GM23338 (cell line): Measurements from ENCODE around the gene CDK5R2. TPM values are rescaled to one million over a fixed set of nuclear protein-coding genes. Genes with fewer than 3 reads are reported as not detected.
A peak's percentile ranks its signal among the peaks of the same experiment; 100 is the strongest.

ENCODE experiments used
- ATAC-seq: fragments of 200-7000 bp; cut with Tn5 transposase; 3 replicates; pipeline ENCODE4 v1.9.1; 2020
- DNase-seq: peaks from one replicate; pipeline ENCODE4 v3.0.0-alpha.2; 2015; ENCODE audit warnings: low spot score
- H2AFZ ChIP-seq: fragments of 200-600 bp; sonication (generic); 2 replicates; pipeline ENCODE4 v1.8.0; 2016; ENCODE audit warnings: antibody characterized with exemption, mild to moderate bottlenecking, moderate library complexity
- H3F3A ChIP-seq: fragments of 200-600 bp; sonication (generic); replicated peaks from 2 replicates; pipeline ENCODE4 v1.8.0; 2017; ENCODE audit warnings: antibody characterized with exemption, mixed run types, low read depth
- H3K27ac ChIP-seq: fragments of 200-600 bp; sonication (generic); 2 replicates; pipeline ENCODE4 v1.6.1; 2016; ENCODE audit warnings: low read depth
- H3K27me3 ChIP-seq: fragments of 200-600 bp; sonication (generic); 2 replicates; pipeline ENCODE4 v1.8.0; 2016; ENCODE audit warnings: mild to moderate bottlenecking, mixed run types, moderate library complexity; ENCODE audit not compliant: insufficient read depth
- H3K36me3 ChIP-seq: fragments of 200-600 bp; sonication (generic); 2 replicates; pipeline ENCODE4 v1.8.0; 2016; ENCODE audit warnings: mild to moderate bottlenecking; ENCODE audit not compliant: insufficient read depth
- H3K4me1 ChIP-seq: fragments of 200-600 bp; sonication (generic); 2 replicates; pipeline ENCODE4 v1.8.0; 2016; ENCODE audit warnings: mild to moderate bottlenecking, moderate library complexity; ENCODE audit not compliant: insufficient read depth
- H3K4me2 ChIP-seq: fragments of 200-600 bp; sonication (generic); 2 replicates; pipeline ENCODE4 v1.7.1; 2017; ENCODE audit warnings: mixed run types
- H3K4me3 ChIP-seq: fragments of 200-600 bp; sonication (generic); 2 replicates; pipeline ENCODE4 v1.6.1; 2016; ENCODE audit warnings: mixed run types
- H3K79me2 ChIP-seq: fragments of 200-600 bp; sonication (generic); replicated peaks from 2 replicates; pipeline ENCODE4 v1.8.0; 2017; ENCODE audit warnings: mild to moderate bottlenecking; ENCODE audit not compliant: insufficient read depth
- H3K9me2 ChIP-seq: fragments of 200-600 bp; sonication (generic); 2 replicates; pipeline ENCODE4 v1.8.0; 2017; ENCODE audit not compliant: insufficient read depth
- H4K20me1 ChIP-seq: fragments of 200-600 bp; sonication (generic); replicated peaks from 2 replicates; pipeline ENCODE4 v1.8.0; 2017; ENCODE audit warnings: mild to moderate bottlenecking; ENCODE audit not compliant: insufficient read depth
- H3K27ac Mint-ChIP-seq: 2 replicates; pipeline ENCODE4 v1.8.0; 2020; ENCODE audit warnings: inconsistent platforms, mild to moderate bottlenecking, moderate library complexity, mixed read lengths
- H3K27me3 Mint-ChIP-seq: 3 replicates; pipeline ENCODE4 v1.8.0; 2022; ENCODE audit warnings: low read depth, mild to moderate bottlenecking, moderate library complexity, mixed read lengths, inconsistent platforms; ENCODE audit not compliant: insufficient read depth, poor library complexity
- H3K36me3 Mint-ChIP-seq: 3 replicates; pipeline ENCODE4 v1.8.0; 2021; ENCODE audit warnings: low read depth, mild to moderate bottlenecking, inconsistent platforms, moderate library complexity, mixed read lengths
- H3K4me1 Mint-ChIP-seq: 3 replicates; pipeline ENCODE4 v1.8.0; 2020; ENCODE audit warnings: mild to moderate bottlenecking, inconsistent platforms, mixed read lengths
- H3K4me3 Mint-ChIP-seq: 3 replicates; pipeline ENCODE4 v1.8.0; 2021; ENCODE audit warnings: moderate library complexity, mild to moderate bottlenecking, inconsistent platforms, mixed read lengths
- H3K9me3 Mint-ChIP-seq: 3 replicates; pipeline ENCODE4 v1.8.0; 2020; ENCODE audit warnings: moderate library complexity, mild to moderate bottlenecking, inconsistent platforms, mixed read lengths
- POLR2AphosphoS5 ChIP-seq: IDR thresholded peaks from 2 replicates; pipeline ENCODE4 v1.6.1; 2016; ENCODE audit warnings: antibody characterized with exemption, low read depth
- ZNF114 ChIP-seq: fragments of 250-450 bp; sonication (Bioruptor Pico); IDR thresholded peaks from 2 replicates; pipeline ENCODE4 v1.5.0; 2020; ENCODE audit warnings: mild to moderate bottlenecking, moderate library complexity
- ZNF331 ChIP-seq: fragments of 250-450 bp; sonication (Bioruptor Pico); IDR thresholded peaks from 2 replicates; pipeline ENCODE4 v1.5.0; 2020; ENCODE audit warnings: low read depth, mild to moderate bottlenecking, moderate library complexity
- polyA plus RNA-seq: library from polyadenylated mRNA; unstranded; fragments of >200 nt; fragmentation: Nextera tagmentation; extraction: Ambion mirVana; gene quantifications from 2 replicates; pipeline ENCODE4 v1.2.1, GENCODE V29; 2016
- total RNA-seq: library from RNA; depleted of rRNA; stranded (reverse); fragments of >200 nt; shearing (Covaris generic); gene quantifications from 2 replicates; pipeline ENCODE4 v1.2.3, GENCODE V29; 2014
- TF ChIP-seq, protein P1 (sequence below): fragments of 250-450 bp; sonication (Bioruptor Pico); IDR thresholded peaks from 2 replicates; pipeline ENCODE4 v1.5.0; 2020; ENCODE audit warnings: mild to moderate bottlenecking, moderate library complexity
- TF ChIP-seq, protein P2 (sequence below), 2 experiments: fragments of 200-600 bp in 1 of 2; sonication (generic) in 1 of 2; conservative IDR thresholded peaks; 2 replicates each; pipeline versions ENCODE4 v1.5.1 to v1.6.1; 2016 to 2017; ENCODE audit warnings: antibody characterized with exemption in 2 of 2, low read depth in 2 of 2, mild to moderate bottlenecking in 2 of 2, moderate library complexity in 1 of 2

The CDK5R2 gene
- total and polyA plus RNA-seq, 2 experiments from 2014 or later: 0.56 TPM; not detected in 1

DNA sequence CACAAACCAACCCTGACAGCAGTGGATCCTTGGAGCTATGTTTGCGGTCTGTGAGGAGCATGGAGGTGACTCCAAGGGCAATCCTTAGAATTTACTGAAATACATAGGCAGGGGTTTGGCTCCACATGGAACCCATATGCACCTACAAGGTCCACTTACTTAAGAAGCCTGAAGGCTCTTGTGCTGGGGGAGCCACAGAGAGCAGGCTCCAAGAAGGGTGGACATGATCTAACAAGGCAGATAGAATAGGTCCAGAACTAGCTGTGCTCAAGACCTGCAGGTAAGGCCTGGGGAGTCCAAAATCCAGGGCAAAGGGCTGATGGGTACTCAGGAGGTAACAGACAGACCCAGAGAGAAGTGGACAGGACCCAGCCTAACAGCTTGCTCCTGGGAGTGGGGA is 1.2 kb upstream of the CDK5R2 start:
- Histone ChIP-seq H3K79me2 (no peaks in the 10 kb centered on the region), H3K4me2 (peak overlapping the region; percentile 95; the same call in 1 of the 2 replicates), H3K36me3 (no peaks in the 10 kb centered on the region), H2AFZ (no peak overlapping the region), H3F3A (peaks cover 8% of the 10 kb centered on the region), H3K27ac (no peak overlapping the region), H3K4me1 (peaks cover 13% of the 10 kb centered on the region), H3K27me3 (peaks cover 76% of the 10 kb centered on the region), H3K9me2 (no peaks in the 10 kb centered on the region), H4K20me1 (no peaks in the 10 kb centered on the region; the same call in 1 of the 2 replicates), H3K4me3 (no peak overlapping the region)
- peaks cover 19% of the 10 kb centered on the region for H3K4me1 Mint-ChIP-seq
- H3K27me3 Mint-ChIP-seq: peaks cover 66% of the 10 kb centered on the region
- H3K36me3 Mint-ChIP-seq: no peaks in the 10 kb centered on the region; the same call in 2 of the 3 replicates
- no peak for ATAC-seq
- TF ChIP-seq ZNF114 (CRISPR knock-in tag) (no peak), ZNF331 (CRISPR knock-in tag) (no peak), POLR2AphosphoS5 (no peak)
- TF ChIP-seq, protein P1, sequence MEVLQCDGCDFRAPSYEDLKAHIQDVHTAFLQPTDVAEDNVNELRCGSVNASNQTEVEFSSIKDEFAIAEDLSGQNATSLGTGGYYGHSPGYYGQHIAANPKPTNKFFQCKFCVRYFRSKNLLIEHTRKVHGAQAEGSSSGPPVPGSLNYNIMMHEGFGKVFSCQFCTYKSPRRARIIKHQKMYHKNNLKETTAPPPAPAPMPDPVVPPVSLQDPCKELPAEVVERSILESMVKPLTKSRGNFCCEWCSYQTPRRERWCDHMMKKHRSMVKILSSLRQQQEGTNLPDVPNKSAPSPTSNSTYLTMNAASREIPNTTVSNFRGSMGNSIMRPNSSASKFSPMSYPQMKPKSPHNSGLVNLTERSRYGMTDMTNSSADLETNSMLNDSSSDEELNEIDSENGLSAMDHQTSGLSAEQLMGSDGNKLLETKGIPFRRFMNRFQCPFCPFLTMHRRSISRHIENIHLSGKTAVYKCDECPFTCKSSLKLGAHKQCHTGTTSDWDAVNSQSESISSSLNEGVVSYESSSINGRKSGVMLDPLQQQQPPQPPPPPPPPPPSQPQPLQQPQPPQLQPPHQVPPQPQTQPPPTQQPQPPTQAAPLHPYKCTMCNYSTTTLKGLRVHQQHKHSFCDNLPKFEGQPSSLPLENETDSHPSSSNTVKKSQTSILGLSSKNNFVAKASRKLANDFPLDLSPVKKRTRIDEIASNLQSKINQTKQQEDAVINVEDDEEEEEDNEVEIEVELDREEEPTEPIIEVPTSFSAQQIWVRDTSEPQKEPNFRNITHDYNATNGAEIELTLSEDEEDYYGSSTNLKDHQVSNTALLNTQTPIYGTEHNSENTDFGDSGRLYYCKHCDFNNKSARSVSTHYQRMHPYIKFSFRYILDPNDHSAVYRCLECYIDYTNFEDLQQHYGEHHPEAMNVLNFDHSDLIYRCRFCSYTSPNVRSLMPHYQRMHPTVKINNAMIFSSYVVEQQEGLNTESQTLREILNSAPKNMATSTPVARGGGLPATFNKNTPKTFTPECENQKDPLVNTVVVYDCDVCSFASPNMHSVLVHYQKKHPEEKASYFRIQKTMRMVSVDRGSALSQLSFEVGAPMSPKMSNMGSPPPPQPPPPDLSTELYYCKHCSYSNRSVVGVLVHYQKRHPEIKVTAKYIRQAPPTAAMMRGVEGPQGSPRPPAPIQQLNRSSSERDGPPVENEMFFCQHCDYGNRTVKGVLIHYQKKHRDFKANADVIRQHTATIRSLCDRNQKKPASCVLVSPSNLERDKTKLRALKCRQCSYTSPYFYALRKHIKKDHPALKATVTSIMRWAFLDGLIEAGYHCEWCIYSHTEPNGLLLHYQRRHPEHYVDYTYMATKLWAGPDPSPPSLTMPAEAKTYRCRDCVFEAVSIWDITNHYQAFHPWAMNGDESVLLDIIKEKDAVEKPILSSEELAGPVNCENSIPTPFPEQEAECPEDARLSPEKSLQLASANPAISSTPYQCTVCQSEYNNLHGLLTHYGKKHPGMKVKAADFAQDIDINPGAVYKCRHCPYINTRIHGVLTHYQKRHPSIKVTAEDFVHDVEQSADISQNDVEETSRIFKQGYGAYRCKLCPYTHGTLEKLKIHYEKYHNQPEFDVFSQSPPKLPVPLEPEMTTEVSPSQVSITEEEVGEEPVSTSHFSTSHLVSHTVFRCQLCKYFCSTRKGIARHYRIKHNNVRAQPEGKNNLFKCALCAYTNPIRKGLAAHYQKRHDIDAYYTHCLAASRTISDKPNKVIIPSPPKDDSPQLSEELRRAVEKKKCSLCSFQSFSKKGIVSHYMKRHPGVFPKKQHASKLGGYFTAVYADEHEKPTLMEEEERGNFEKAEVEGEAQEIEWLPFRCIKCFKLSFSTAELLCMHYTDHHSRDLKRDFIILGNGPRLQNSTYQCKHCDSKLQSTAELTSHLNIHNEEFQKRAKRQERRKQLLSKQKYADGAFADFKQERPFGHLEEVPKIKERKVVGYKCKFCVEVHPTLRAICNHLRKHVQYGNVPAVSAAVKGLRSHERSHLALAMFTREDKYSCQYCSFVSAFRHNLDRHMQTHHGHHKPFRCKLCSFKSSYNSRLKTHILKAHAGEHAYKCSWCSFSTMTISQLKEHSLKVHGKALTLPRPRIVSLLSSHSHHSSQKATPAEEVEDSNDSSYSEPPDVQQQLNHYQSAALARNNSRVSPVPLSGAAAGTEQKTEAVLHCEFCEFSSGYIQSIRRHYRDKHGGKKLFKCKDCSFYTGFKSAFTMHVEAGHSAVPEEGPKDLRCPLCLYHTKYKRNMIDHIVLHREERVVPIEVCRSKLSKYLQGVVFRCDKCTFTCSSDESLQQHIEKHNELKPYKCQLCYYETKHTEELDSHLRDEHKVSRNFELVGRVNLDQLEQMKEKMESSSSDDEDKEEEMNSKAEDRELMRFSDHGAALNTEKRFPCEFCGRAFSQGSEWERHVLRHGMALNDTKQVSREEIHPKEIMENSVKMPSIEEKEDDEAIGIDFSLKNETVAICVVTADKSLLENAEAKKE (CRISPR knock-in tag): no peak
- TF ChIP-seq, protein P2, sequence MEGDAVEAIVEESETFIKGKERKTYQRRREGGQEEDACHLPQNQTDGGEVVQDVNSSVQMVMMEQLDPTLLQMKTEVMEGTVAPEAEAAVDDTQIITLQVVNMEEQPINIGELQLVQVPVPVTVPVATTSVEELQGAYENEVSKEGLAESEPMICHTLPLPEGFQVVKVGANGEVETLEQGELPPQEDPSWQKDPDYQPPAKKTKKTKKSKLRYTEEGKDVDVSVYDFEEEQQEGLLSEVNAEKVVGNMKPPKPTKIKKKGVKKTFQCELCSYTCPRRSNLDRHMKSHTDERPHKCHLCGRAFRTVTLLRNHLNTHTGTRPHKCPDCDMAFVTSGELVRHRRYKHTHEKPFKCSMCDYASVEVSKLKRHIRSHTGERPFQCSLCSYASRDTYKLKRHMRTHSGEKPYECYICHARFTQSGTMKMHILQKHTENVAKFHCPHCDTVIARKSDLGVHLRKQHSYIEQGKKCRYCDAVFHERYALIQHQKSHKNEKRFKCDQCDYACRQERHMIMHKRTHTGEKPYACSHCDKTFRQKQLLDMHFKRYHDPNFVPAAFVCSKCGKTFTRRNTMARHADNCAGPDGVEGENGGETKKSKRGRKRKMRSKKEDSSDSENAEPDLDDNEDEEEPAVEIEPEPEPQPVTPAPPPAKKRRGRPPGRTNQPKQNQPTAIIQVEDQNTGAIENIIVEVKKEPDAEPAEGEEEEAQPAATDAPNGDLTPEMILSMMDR (conservative IDR thresholded peaks at IDR 0.05; ENCODE audit: low read depth in 2 of 2): no peak
- H3K4me3 Mint-ChIP-seq: peak overlapping the region; percentile 82
- DNase-seq: no peak
- H3K27ac Mint-ChIP-seq: no peak overlapping the region
- H3K9me3 Mint-ChIP-seq: no peaks in the 10 kb centered on the region
